Ectodermal cell (in vitro differentiated cells): ENCODE measurements around the gene KPNA4.
"Not testable (repeated sequence)": the region's sequence is repeated elsewhere in the genome, so short reads cannot be mapped to it uniquely, and the experiment has no call there.

ENCODE experiments used
- H3K27ac ChIP-seq: 2 replicates; pipeline ENCODE4 v1.7.0; 2013; ENCODE audit warnings: mild to moderate bottlenecking, low read depth, low read length; ENCODE audit not compliant: insufficient read depth, poor library complexity, severe bottlenecking
- H3K27me3 ChIP-seq: 2 replicates; pipeline ENCODE4 v1.7.0; 2013; ENCODE audit warnings: mild to moderate bottlenecking, low read length; ENCODE audit not compliant: insufficient read depth, control insufficient read depth, poor library complexity, severe bottlenecking
- H3K36me3 ChIP-seq: one replicate; pipeline ENCODE4 v1.7.0; 2013; ENCODE audit warnings: low read length; ENCODE audit not compliant: control insufficient read depth, insufficient read depth
- H3K4me1 ChIP-seq: one replicate; pipeline ENCODE4 v1.7.0; 2013; ENCODE audit warnings: low read length; ENCODE audit not compliant: control insufficient read depth, insufficient read depth
- H3K4me3 ChIP-seq: 2 replicates; pipeline ENCODE4 v1.7.0; 2013; ENCODE audit warnings: low read depth, low read length, control low read depth; ENCODE audit not compliant: insufficient read depth
- H3K9me3 ChIP-seq: 2 replicates; pipeline ENCODE4 v1.7.0; 2013; ENCODE audit warnings: mild to moderate bottlenecking, low read length, moderate library complexity; ENCODE audit not compliant: control insufficient read depth
- whole genome bisulfite sequencing, 2 experiments: methylation state at CpG; one replicate each; pipeline ENCODE4 v1.1.7; 2013; ENCODE audit warnings: missing lambda C conversion rate in 2 of 2; 5-methylcytosine and 5-hydroxymethylcytosine counted together

Gene KPNA4

DNA sequence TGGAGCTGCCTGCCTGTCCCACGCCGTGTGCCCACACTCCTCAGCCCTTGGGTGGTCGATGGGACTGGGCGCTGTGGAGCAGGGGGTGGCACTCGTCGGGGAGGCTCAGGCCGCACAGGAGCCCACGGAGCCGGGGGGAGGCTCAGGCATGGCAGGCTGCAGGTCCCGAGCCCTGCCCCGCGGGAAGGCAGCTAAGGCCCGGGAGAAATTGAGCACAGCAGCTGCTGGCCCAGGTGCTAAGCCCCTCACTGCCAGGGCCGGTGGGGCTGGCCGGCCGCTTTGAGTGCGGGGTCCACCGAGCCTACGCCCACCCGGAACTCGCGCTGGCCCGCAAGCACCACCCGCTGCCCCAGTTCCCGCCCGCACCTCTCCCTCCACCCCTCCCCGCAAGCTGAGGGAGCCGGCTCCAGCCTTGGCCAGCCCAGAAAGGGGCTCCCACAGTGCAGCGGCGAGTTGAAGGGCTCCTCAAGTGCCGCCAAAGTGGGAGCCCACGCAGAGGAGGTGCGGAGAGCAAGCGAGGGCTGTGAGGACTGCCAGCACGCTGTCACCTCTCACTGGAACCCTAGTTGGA is 8.7 kb upstream of the KPNA4 start:
- WGBS, 2 experiments, result 95 to 96% methylated on average over 35 of the region's 35 CpGs
- H3K4me1 ChIP-seq, H3K9me3 ChIP-seq, H3K36me3 ChIP-seq, H3K27me3 ChIP-seq, H3K27ac ChIP-seq, H3K4me3 ChIP-seq: not testable (repeated sequence)

DNA sequence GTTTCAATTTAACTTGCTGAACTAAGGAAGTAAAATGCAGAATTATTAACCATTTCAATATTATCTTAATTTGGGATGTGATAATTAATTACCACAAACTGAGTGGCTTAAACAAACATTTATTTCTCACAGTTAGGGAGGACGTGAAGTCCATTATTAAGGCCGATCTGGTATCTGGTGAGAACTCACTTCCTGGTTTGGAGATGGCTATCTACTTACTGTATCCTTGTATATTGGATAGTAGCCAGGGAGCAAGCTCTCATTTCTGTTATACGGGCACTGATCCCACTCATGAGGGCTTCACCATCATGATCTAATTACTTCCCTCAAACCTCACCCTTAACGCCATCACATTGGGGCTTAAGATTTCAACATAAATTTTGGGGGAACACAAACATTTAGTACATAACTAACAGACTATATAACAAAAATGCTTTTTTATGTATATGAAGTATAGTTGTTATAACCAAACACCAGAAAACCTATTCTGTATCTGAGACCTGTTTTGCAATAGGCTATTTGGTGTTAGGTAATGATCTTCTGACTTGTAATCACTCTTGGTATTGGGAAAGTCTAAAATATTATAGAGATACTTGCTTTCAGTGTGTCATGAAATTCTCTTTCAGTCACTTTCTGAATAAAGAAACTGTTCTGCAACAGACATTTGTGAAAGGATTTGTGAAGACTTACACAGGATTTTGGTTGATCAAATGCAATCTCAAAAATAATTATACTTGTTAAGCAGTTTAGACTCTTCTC is 4.7 kb upstream of the KPNA4 start:
- no peak overlapping the region for H3K27ac ChIP-seq
- WGBS, 2 experiments, result 97% methylated on average over 4 of the region's 4 CpGs
- no peak overlapping the region for H3K4me3 ChIP-seq
- H3K9me3 ChIP-seq, result no peaks in the 10 kb centered on the region
- H3K4me1 ChIP-seq, result no peaks in the 10 kb centered on the region
- no peaks in the 10 kb centered on the region for H3K27me3 ChIP-seq
- peaks cover 6% of the 10 kb centered on the region for H3K36me3 ChIP-seq

DNA sequence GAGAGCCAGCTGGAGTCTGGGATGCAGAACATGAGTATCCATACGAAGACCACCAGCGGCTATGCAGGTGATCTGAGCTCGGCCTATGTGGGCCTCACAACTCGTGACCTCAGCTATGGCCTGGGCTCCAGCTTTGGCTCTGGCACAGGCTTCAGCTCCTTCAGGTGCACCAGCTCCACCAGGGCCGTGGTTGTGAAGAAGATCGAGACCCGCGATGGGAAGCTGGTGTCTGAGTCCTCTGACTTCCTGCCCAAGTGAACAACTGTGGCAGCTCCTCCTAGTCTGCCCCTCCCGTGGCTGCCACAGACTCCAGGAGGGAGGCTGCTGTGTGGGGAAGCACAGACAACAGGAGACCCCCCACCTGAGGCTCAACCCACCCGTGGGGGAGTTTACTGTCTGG is 3.6 kb upstream of the KPNA4 start:
- Histone ChIP-seq H3K27me3 (no peaks in the 10 kb centered on the region), H3K4me3 (no peak overlapping the region), H3K4me1 (no peaks in the 10 kb centered on the region), H3K9me3 (no peaks in the 10 kb centered on the region), H3K27ac (no peak overlapping the region), H3K36me3 (peaks cover 6% of the 10 kb centered on the region)
- 92 to 96% methylated on average over 10 of the region's 10 CpGs for WGBS, 2 experiments

DNA sequence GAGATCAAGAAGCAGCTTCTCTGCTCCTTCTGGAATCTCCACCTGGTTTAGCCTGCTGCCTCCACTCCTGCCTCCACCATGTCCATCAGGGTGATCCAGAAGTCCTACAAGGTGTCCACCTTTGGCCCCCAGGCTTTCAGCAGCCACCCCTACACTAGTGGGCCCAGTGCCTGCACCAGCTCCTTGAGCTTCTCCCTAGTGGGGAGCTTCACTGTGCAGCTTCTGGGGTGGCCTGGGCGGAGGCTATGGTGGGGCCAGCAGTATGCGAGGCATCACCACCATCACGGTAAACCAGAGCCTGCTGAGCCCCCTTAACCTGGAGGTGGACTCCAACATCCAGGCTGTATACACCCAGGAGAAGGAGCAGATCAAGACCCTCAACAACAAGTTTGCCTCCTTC is 2.4 kb upstream of the KPNA4 start:
- peaks cover 6% of the 10 kb centered on the region for H3K36me3 ChIP-seq
- no peaks in the 10 kb centered on the region for H3K9me3 ChIP-seq
- no peaks in the 10 kb centered on the region for H3K4me1 ChIP-seq
- no peak overlapping the region for H3K27ac ChIP-seq
- WGBS, 2 experiments, result 96 to 98% methylated on average over 3 of the region's 3 CpGs
- H3K27me3 ChIP-seq, result no peaks in the 10 kb centered on the region
- no peak overlapping the region for H3K4me3 ChIP-seq

DNA sequence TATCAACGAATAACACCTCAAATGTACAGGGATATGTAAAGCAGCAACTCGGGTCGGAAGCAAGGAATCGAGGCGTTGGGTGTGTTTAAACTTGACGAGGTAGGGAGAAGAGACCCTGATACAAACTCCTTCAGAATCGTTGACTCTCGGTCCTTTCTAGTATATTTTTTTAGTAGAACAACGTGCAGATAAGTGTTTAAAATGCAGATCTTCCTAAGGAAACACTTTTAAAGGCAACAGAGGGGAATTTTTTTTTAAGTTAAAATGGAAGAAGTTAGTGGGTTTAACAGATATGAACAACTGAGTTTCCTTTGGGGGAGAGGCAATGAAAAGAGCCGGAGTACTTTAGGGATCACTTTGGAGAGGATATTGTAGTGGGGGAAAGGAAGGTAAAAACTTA is 1.1 kb upstream of the KPNA4 start:
- H3K4me3 ChIP-seq, result peak overlapping the region; percentile 81
- H3K27me3 ChIP-seq, result no peaks in the 10 kb centered on the region
- H3K9me3 ChIP-seq, result no peaks in the 10 kb centered on the region
- 23 to 27% methylated on average over 9 to 10 of the region's 10 CpGs for WGBS, 2 experiments
- H3K36me3 ChIP-seq, result peaks cover 6% of the 10 kb centered on the region
- no peaks in the 10 kb centered on the region for H3K4me1 ChIP-seq
- H3K27ac ChIP-seq, result no peak overlapping the region

DNA sequence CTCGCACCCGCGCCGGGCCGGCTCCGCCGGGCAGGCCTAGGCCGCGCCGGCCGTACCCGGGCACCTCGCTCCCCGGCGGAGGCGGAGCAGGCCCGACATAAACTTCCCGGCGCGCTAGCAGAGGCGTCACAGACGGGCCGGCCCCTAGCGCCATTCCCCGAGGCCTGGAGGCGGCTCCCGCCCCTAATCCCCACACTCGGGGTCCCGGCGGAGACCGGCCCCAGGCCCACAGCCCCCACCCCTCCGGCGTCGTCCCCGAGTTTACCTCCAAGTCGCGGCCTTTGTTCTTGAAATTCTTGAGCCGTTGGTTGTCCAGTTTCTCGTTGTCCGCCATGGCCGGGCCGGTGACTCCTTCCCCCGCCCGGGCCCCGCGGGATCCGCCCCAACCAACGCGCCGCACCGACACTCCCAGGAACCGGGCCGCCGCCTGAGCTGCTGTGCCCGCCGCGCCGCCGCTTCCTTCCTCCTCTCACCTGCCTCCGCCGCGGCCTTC is 376 bp downstream of the KPNA4 start:
- WGBS, 2 experiments, result 0% methylated on average over 62 of the region's 62 CpGs
- H3K27ac ChIP-seq, result peak overlapping the region; percentile 83

DNA sequence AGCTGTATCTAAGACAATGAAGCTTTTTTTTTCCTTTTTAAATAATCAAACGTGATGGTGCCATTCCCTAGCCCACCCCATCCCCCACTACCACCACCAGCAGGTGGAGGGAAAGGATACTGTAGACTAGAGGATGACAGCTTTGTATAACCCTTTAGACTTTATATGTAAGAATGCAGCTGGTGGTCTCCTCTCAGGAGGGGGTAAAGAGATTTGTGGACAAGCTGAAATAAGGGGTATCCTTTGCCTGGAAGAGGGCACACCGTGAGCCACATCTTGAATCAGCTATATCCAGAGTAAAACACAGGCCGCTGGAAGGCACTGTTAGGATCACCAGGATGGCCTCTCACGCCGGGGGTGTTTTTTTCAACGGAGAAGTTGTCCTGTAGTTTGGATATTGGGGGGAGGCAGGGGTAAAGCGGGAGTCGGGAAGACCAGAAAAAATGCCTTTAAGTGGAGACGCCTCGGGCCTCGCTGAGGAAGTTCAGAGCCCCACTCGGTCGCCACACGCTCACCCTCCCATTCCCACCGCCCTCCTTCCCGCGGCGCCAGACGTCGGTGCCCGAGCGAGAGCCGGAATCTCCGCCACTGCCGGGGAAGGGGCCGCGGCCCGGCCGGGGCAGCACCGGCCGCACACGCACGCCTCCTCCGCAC is 986 bp downstream of the KPNA4 start:
- Histone ChIP-seq H3K9me3 (no peaks in the 10 kb centered on the region), H3K36me3 (peaks cover 6% of the 10 kb centered on the region), H3K4me1 (no peaks in the 10 kb centered on the region), H3K27ac (no peak overlapping the region), H3K4me3 (peak overlapping the region; percentile 81), H3K27me3 (no peaks in the 10 kb centered on the region)
- WGBS, 2 experiments, result 0% methylated on average over 33 to 34 of the region's 34 CpGs

More for the DNA sequence above, 376 bp downstream of the KPNA4 start:
- Histone ChIP-seq H3K4me1 (no peaks in the 10 kb centered on the region), H3K36me3 (peaks cover 6% of the 10 kb centered on the region), H3K27me3 (no peaks in the 10 kb centered on the region), H3K4me3 (peak overlapping the region; percentile 81), H3K9me3 (no peaks in the 10 kb centered on the region)

DNA sequence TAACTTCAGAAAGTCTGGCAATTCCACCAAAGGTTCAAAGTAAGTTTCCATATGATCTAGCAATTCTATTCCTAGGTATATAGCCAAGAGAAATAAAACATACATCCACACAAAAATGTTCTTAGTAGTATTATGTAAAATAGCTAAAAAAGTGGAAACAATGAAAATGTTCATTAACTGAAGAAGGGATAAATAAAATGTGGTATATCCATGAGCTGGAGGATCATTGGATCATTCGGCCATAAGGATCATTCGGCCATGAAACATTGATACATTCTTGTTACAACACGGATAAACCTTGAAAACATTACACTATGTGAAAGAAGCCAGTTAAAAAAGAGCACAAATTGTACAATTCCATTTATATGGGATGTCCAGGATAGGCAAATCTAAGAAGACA is 2.4 kb downstream of the KPNA4 start:
- 90 to 93% methylated on average over 2 to 3 of the region's 3 CpGs for WGBS, 2 experiments
- no peak overlapping the region for H3K4me3 ChIP-seq

DNA sequence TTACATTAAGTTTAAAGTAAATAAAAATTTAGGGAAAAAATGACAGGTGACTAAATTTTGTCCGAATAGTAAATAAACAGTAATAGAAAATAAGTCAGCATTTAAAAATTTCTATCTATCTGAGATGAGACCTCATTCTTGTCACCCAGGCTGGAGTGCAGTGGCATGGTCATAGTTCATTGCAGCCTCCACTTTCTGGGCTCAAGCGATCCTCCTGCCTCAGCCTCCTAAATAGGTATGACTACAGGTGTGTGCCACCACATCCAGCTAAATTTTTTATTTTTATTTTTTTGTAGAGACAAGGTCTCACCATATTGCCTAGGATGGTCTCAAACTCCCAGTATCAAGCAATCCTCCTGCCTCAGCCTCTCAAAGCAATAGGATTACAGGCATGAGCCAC is 7.8 kb downstream of the KPNA4 start:
- H3K4me1 ChIP-seq, result no peaks in the 10 kb centered on the region
- no peaks in the 10 kb centered on the region for H3K9me3 ChIP-seq
- H3K27ac ChIP-seq, result no peak overlapping the region
- H3K36me3 ChIP-seq, result peaks cover 5% of the 10 kb centered on the region
- H3K27me3 ChIP-seq, result no peaks in the 10 kb centered on the region
- no peak overlapping the region for H3K4me3 ChIP-seq
- WGBS, 2 experiments, result 88 to 100% methylated on average over 1 of the region's 2 CpGs

More for the DNA sequence above, 2.4 kb downstream of the KPNA4 start:
- no peaks in the 10 kb centered on the region for H3K36me3 ChIP-seq
- H3K27ac ChIP-seq, result no peak overlapping the region
- no peaks in the 10 kb centered on the region for H3K4me1 ChIP-seq
- H3K9me3 ChIP-seq, result no peaks in the 10 kb centered on the region
- no peaks in the 10 kb centered on the region for H3K27me3 ChIP-seq

DNA sequence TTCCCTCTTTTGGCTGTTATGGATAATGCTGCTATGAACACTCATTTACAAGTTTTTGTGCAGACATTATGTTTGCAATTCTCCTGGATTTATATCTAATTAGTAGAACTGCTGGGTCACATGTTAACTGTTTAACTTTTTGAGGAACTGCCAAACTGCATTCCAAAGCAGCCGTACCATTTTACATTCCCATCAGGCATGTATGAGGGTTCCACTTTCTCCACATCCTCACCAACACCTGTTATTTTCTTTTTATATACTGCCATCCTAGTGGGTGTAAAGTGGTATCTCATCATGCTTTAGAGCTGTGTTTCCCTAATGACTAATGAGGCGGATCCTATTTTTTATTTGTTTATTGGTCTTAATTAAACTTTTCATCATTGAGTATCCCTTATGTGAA is 9.2 kb downstream of the KPNA4 start:
- no peaks in the 10 kb centered on the region for H3K27me3 ChIP-seq
- H3K9me3 ChIP-seq, result no peaks in the 10 kb centered on the region
- H3K36me3 ChIP-seq, result peaks cover 5% of the 10 kb centered on the region
- H3K4me3 ChIP-seq, result no peak overlapping the region
- no peaks in the 10 kb centered on the region for H3K4me1 ChIP-seq
- no peak overlapping the region for H3K27ac ChIP-seq
- 83 to 86% methylated on average over 2 of the region's 2 CpGs for WGBS, 2 experiments
